GM10248 (cell line): Measurements from ENCODE around the gene MLIP.

Source experiments
- CTCF ChIA-PET: fragments of 300-600 bp; sonication (Branson Sonifier 250); formaldehyde crosslinking; extraction: SDS; loops from one replicate; lab custom pipeline; 2021; ENCODE audit warnings: antibody characterized with exemption; lab: Yijun Ruan, JAX
- POLR2A ChIA-PET: fragments of 350-650 bp; sonication (Branson Sonifier 250); formaldehyde crosslinking; extraction: SDS; loops from one replicate; lab custom pipeline; 2020; ENCODE audit warnings: antibody characterized with exemption; lab: Yijun Ruan, JAX
- DNase-seq: peaks from one replicate; pipeline ENCODE4 v3.0.0; 2012; ENCODE audit errors: extremely low spot score
- CTCF ChIP-seq: IDR thresholded peaks from 2 replicates; pipeline ENCODE4 v1.5.1; 2012; ENCODE audit warnings: mild to moderate bottlenecking, low read depth; ENCODE audit errors: extremely low read depth, missing control alignments, control extremely low read depth

MLIP gene

DNA sequence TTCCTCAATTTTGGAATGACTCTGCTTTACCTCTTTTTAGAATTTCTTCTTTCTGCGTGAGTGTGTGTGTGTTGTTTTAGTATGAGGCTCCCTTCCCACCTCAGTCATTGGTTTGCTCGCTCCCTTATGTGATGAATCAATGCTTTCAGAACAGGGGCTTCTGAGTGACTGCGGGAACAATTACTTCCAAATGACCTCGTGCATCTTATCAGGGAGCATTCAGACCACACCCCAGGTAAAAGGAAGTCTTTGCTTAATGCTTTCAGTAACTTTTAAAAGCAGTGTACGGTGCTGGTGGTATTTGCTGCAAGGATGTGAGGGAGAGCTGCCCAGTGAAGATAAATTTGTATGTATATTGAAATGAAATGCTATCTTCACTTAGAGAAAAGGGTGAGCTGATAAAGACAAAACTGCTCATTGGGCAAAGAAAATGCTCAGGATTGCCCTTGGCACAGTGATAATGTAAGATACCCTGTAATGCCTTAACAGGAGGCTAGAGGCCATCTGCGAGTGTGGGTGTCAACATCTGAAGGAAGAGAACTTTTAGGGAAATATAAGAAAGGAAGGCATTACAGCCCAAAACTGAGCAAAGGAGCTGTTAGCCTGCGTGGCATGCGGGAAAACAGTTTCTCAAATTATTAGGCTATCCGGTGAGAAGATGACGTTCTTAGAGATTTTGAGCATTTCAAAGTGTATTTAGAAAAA, at the start of gene MLIP:
TSS of gene MLIP (plus strand) at position 103 of the 705 bp plus-strand sequence. CDS start at position 140, 37 bp downstream.
- ChIA-PET CTCF (interaction anchor here (1.3 kb wide), 1 partner anchor 11 kb away, joined by 3 read pairs; no protein-coding TSS in a partner anchor), POLR2A (no interaction called here)
- no peak for TF ChIP-seq CTCF
- no peak for DNase-seq

DNA sequence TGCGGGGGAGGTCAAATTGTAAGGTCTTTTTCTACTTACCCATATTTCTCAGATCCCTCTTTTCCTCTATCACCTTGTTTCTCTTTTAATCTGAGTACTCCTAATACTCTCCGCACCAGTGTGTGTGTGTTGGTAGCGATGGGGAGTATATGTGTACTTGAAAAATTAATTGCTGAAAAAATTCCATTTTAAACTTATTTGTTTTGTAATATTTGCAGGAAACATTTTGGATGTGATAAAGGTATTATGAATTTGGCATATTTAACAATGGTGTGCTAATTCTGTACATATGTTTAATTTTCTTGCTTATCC, 48.1 kb upstream of the MLIP start:
- POLR2A ChIA-PET, result no interaction called here
- CTCF ChIA-PET, result no interaction called here
- no peak for DNase-seq
- TF ChIP-seq CTCF, result no peak

- POLR2A ChIA-PET, result no interaction called here
- CTCF ChIA-PET, result no interaction called here
- no peak for DNase-seq
- no peak for TF ChIP-seq CTCF
Measured at GRCh38 chr6:54068694-54069093, 42.5 kb upstream of the MLIP start.

DNA sequence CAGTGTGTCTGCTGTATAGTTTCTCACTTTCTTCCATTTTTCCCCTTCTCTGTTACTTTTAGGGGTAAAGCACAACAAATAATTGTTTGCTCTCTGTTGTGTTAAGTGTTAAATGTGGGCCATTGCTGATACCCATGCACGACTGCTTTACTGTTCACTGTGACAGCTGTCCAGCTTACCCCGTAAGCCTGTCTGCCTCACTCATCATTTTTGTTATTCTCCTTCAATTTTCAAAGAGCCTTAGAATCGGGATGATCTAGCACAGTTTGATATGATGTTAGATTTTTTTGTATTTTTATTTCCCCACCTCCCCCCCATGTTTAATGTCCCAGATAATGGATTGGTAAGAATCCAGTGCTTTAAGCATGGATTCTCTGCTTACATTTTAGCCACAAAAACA, 41.2 kb upstream of the MLIP start:
- TF ChIP-seq CTCF, result no peak
- no peak for DNase-seq
- CTCF ChIA-PET, result no interaction called here
- POLR2A ChIA-PET, result no interaction called here

DNA sequence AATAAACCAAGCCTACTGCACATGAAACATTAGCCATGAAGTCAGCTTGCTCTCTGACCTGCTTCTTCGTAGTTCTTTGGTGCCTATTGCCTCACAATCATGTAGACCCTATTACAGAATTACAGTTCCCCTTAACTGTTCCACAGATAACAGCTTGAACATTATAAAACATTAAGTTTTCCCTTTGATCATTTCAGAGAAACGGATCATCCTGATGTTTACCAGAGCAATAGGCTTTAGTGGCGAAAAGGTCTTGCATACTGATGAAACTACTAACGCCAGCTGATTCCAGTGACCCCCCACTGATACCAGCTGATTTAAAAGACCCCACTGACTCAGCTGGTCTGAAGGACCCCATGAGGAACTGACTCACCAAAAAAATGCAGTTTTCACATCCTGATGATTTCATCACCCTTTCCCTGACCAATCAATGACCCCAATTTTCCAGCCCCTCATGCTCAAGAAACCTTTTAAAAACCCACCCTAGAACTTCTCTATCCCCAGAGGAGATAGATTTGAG, 39.4 kb upstream of the MLIP start:
- CTCF ChIA-PET, result interaction anchor here (0.9 to 1.7 kb wide), 4 partner anchors 14 to 22 kb away, joined by 3 to 6 read pairs (median 4); no protein-coding TSS in a partner anchor
- DNase-seq, result no peak
- POLR2A ChIA-PET, result no interaction called here
- TF ChIP-seq CTCF, result no peak

DNA sequence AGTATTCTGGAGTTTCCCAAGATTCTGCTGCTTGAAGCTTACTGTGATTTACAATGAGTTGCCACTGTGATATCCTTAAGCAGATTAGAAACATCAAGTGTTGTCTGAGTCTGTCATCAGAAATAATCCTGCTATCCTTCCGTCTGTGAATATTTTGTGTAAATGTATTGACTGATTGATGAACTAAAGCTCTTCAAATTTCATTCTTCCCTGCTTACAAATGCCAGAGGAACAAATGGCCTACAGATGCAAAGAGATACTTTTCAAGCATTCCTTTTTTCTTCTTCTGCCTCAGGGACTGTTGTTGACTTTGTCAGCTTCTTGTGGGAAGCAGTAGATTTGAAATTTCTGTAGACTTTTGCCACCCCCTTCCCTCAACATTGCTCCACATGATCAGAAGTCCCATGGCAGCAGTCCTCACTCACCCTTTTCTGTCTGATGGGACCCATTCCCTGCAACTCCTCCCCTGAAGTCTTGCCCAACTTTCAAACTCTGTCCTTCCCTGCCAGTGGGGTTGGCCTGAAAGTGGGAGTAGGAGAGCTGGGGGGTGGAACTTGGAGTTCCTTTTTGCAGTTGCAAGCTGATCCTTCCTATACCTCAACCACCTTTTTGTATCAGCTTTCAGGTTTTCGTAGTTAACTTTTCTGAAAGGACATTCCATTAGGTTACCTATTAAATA, 38.5 kb upstream of the MLIP start:
- ChIA-PET POLR2A (no interaction called here), CTCF (interaction anchor here (1.0 to 1.7 kb wide), 2 partner anchors 15 to 23 kb away, joined by 5 to 6 read pairs; no protein-coding TSS in a partner anchor)
- TF ChIP-seq CTCF, result no peak
- no peak for DNase-seq
